ENCODE data around the gene CASTOR1. TPM values are rescaled to one million over a fixed set of nuclear protein-coding genes. Genes with fewer than 3 reads are reported as not detected.
A peak's percentile ranks its signal among the peaks of the same experiment; 100 is the strongest.
"Not testable (repeated sequence)": the region's sequence is repeated elsewhere in the genome, so short reads cannot be mapped to it uniquely, and the experiment has no call there.

The CASTOR1 gene
- 10 to 100 TPM in 2 of 3 donors, 1 to 10 TPM in 1; 7.6 to 13.2 (median 13.0) TPM for polyA plus RNA-seq (ENCODE audit: insufficient read length in 3 of 3)
- long read RNA-seq, donor 1, partial matches to known transcripts = 0 of 2 reads
- long read RNA-seq, donor 1, other reads (novel, unspliced or antisense) = 0 of 2 reads
- long read RNA-seq, donor 2, partial matches to known transcripts = 0 of 3 reads
- long read RNA-seq, donor 2, other reads (novel, unspliced or antisense) = 0 of 3 reads
- long read RNA-seq, donor 3, partial matches to known transcripts = 0 of 6 reads
- long read RNA-seq, donor 3, other reads (novel, unspliced or antisense) = 0 of 6 reads
- long read RNA-seq, donor 4, partial matches to known transcripts = 0 of 5 reads
- long read RNA-seq, donor 4, other reads (novel, unspliced or antisense) = 0 of 5 reads
- long read RNA-seq, donor 5, partial matches to known transcripts = 0 of 5 reads
- long read RNA-seq, donor 5, other reads (novel, unspliced or antisense) = 0 of 5 reads
- long read RNA-seq, donor 6, partial matches to known transcripts = 0 of 3 reads
- long read RNA-seq, donor 6, other reads (novel, unspliced or antisense) = 0 of 3 reads
- long read RNA-seq, donor 7, partial matches to known transcripts = 0 of 6 reads
- long read RNA-seq, donor 7, other reads (novel, unspliced or antisense) = 0 of 6 reads
- long read RNA-seq, donor 8, transcript CASTOR1-202 (9 exons, 1,623 nt) = major isoform, 7 of 12 reads
- long read RNA-seq, donor 8, partial matches to known transcripts = 5 of 12 reads
- long read RNA-seq, donor 8, other reads (novel, unspliced or antisense) = 0 of 12 reads
- long read RNA-seq, donor 9, partial matches to known transcripts = 0 of 1 reads
- long read RNA-seq, donor 9, other reads (novel, unspliced or antisense) = 0 of 1 reads
- long read RNA-seq, donor 10, partial matches to known transcripts = 0 of 4 reads
- long read RNA-seq, donor 10, other reads (novel, unspliced or antisense) = 0 of 4 reads
- long read RNA-seq, donor 11, partial matches to known transcripts = 0 of 5 reads
- long read RNA-seq, donor 11, other reads (novel, unspliced or antisense) = 0 of 5 reads
- long read RNA-seq, donor 12, partial matches to known transcripts = 0 of 1 reads
- long read RNA-seq, donor 12, other reads (novel, unspliced or antisense) = 0 of 1 reads
- long read RNA-seq, donor 13, partial matches to known transcripts = 0 of 5 reads
- long read RNA-seq, donor 13, other reads (novel, unspliced or antisense) = 0 of 5 reads
- long read RNA-seq, donor 14, partial matches to known transcripts = 0 of 1 reads
- long read RNA-seq, donor 14, other reads (novel, unspliced or antisense) = 0 of 1 reads
- long read RNA-seq, donor 15, partial matches to known transcripts = 0 of 2 reads
- long read RNA-seq, donor 15, other reads (novel, unspliced or antisense) = 0 of 2 reads
- long read RNA-seq, donor 16, transcript CASTOR1-202 (9 exons, 1,623 nt) = major isoform, 11 of 12 reads
- long read RNA-seq, donor 16, partial matches to known transcripts = 0 of 12 reads
- long read RNA-seq, donor 16, other reads (novel, unspliced or antisense) = 0 of 12 reads

DNA sequence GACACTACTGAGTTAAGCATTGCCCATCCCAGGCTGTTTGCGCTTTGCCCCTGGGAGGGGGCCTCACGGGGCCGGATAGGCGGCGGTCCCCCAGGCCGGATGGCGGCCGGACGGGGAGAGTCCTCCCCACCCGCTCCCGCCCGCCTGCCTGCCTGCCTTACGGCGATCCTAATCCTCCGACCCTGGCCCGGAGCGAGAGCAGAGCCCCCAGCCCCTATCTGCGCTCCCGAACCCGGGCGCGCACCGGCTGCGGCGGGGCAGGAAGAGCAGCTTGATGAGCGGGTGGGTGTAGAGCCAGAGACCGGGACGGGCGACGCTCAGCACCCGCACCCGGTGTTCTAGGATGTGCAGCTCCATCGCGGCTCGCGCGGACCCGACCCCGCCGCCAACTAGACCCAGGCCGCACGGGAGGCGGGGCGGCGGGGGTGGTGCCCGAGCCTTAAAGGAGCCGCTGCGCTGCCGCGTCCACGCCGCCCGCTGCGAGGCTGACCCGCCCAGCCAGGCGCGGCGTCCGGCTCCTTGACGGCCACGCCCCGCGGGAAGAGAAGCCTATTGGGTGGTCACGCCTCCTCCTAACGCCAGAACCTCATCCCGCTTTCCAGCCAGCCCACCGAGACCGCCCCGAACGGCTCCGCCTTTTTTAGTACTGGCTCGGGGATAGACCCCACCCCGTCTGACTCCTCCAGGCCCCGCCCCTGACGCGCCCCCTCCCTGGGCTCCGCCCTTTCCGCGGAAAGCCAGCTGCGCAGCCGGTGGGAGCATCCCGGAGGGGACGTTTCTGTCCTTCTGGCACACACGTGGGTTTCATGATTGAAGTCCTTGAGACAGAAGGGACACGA lies at the start of gene CASTOR1:
CASTOR1 (minus strand) TSS at position 365 of the 839 bp plus-strand sequence; CDS start at position 357, 8 bp downstream.
- DNase-seq (ENCODE audit: extremely low read depth in 1 of 11, low read depth in 9 of 11, low spot score in 4 of 11) = peak; percentile 89 to 97 (median 96)

DNA sequence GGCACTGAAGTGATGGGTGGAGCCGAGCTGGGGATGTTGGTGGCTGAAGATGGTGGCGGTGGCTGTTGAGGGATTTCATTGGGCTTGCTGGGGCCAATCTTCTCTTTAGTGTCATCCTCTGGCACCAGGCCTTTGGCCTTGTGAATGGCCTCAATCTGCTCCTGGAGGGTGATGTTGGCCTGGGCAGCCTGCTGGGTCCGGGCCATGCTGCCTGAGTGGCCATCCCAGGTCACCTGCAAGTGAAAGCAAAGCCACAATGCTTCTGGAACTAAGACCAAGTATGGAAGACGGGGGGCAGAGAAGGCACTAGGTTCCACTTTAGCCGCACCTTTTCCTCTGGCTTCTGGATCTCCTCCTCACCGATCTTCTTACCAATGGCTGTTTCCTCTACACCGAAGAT lies 49.5 kb upstream of the CASTOR1 start:
- DNase-seq (ENCODE audit: extremely low read depth in 1 of 11, low read depth in 9 of 11, low spot score in 4 of 11) = no peak

DNA sequence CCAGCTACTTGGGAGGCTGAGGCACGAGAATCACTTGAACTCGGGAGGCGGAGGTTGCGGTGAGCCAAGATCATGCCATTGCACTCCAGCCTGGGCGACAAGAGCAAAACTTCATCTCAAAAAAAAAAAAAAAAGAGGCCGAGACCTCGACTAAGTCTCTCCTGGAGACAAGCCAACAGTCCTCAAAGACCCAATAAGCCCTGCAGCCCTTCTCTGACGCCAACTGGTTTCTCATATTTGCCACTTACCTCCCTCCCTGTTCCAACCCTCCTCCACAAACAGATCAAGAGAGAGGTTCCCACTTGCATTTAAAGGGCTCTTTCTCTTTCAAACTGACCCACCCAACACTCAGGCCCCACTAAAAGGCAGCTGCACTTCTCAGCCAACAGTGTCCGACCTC lies 49.0 kb upstream of the CASTOR1 start:
- not testable (repeated sequence) for DNase-seq (ENCODE audit: extremely low read depth in 1 of 11, low read depth in 9 of 11, low spot score in 4 of 11)

DNA sequence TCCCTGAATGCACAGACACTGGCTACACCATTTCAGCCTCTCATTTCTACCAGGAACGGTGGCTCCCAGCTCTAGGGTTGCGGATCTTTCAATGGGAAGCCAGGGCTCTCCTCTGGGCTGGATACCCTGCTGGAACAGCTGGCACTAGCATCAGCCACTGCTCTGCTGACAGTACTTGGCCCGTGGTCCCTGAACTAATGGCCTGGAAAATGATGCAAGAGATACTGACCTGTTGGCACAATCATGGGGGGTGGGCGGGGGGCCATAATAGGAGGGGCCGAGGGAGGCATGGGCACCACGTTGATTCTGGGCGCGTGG lies 48.1 kb upstream of the CASTOR1 start:
- no peak for DNase-seq (ENCODE audit: extremely low read depth in 1 of 11, low read depth in 9 of 11, low spot score in 4 of 11)

DNA sequence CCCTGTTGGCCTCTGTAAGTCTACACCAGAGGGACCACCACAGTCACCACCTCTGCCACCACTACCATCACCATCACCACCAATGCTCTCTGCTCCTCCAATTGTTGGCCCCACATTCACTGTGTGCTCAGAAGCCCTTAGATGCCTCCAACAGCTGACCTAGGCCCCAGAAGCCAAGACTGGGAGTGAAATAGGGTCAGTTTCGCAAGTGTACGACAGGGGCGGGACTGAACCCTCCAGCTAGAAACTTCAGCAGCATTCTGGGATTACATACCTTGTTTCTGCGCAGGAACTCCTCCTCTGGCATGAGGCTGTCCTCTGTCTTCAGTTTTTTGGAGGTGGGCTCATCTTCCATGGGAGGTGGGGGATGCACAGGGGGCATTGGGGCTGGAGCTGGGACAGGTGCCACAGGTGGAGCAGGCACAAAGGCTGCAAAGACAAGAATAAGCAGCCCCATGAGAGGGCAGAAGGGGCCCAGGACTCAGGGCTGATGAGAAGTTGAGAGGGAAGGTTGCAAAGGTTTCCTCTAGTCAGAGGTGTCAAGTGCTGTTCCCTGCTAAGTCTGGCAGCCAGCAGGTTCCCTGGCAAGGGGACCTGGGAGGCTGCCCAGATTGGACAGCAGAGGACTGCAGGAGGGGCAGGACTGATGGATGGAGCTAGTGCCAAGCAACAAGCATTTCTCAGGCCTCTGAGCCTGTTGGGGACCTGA lies 47.6 kb upstream of the CASTOR1 start:
- DNase-seq (ENCODE audit: extremely low read depth in 1 of 11, low read depth in 9 of 11, low spot score in 4 of 11) = no peak

DNA sequence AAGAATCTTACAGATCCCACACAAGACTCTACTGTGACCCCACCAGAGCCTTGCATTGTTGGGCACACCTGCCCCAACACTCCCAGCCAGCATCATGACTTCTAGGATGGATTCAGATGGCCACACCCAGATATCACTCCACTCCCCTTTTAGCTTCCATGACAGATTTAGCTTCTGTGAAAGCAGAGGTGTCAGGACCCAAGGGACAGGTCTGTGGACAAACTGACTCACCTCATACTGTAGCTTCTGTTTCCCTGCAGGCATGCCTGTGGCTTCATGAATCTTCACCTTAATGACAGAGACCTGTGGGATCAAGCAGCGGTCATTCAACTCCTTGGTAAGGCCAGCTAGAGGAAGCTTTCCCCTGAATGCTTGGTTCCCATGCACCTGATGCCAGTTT lies 45.9 kb upstream of the CASTOR1 start:
- no peak for DNase-seq (ENCODE audit: extremely low read depth in 1 of 11, low read depth in 9 of 11, low spot score in 4 of 11)

DNA sequence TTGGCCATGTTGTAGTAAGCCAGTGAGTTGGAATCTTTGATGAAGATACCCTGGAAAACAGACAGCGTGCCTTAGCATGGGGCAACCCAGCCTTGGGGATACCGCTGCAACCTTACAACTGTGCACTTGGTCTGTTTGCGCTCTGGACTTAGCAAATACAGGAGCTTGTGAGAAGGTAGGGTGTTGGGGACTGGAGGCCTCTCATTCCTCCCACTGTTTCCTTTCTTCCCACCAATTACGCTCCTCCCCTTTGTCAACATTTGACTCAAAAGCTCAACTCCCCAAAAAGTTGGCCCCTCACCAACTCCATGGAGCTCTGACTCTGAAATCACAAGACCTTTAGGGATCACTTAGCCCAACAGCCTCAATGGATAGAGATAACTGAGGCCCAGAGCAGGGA lies 45.3 kb upstream of the CASTOR1 start:
- DNase-seq (ENCODE audit: extremely low read depth in 1 of 11, low read depth in 9 of 11, low spot score in 4 of 11) = no peak

DNA sequence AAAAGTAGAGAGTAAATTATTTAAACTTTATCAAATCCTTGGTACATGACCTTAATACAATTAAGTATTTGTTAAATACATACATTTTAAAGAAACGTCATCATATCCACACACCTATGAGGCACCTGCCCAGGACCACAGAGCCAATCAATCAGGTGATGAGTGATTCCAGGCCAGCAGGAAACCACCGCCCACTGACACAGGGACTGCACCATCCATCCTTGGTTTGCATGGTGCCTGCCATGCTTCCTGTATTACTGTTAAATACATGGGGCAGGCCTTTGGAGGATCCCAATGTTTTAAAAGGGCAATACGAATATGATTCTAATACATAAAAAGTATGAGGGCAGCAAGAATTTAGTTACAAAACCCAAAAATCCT lies 44.4 kb upstream of the CASTOR1 start:
- DNase-seq (ENCODE audit: extremely low read depth in 1 of 11, low read depth in 9 of 11, low spot score in 4 of 11) = no peak

DNA sequence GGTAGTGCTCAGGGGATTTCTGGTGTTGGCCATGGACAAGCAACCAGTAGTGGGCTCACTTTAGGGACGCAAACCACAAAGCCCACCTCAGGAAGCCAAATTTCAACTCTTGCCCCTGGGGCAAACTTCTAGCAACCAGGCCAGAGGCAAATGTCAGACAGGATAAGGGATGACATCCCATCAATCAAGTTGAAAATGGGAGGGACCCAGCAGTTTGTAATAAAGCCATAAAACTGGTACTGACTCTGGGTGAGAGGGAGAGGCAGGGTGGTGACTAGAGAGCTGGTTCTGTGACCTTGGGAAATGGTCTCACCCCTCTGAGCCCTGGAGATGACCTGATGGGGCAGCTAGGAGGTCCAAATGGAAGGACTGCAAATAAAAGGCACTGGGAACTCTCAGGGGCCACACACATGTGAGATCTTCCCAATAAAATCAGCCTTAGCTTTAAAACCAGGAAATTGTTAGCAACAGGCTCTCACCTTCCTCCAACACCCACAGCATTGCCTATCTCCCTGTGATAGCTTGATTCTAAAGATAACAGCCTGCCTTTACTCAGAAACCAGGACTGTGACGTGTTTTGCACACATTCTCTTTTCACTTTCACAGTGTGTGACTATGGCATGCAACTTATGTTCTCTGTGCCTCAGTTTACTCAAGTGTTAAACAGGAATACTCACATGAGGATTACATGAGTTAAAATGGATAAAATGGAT lies 43.8 kb upstream of the CASTOR1 start:
- DNase-seq (ENCODE audit: extremely low read depth in 1 of 11, low read depth in 9 of 11, low spot score in 4 of 11) = no peak

DNA sequence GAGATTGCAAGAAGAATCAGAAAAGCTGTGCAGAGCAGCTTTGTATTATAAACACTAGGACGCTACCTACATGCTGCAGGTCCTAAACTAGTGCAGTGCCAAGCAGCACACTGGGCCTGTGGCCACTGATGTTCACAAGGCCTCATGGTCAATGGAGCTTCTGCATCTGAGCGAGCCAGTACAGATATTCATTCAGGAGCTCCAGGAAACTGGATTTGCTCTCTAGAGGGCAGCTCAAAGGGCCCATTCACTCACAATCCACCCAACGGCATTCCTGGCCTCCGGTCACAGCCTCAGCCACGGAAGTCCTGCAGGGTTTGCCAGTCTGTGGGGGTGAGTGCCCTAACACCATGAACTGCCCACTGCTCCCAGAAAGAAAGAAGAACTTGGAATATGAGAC lies 43.2 kb upstream of the CASTOR1 start:
- DNase-seq (ENCODE audit: extremely low read depth in 1 of 11, low read depth in 9 of 11, low spot score in 4 of 11) = no peak

DNA sequence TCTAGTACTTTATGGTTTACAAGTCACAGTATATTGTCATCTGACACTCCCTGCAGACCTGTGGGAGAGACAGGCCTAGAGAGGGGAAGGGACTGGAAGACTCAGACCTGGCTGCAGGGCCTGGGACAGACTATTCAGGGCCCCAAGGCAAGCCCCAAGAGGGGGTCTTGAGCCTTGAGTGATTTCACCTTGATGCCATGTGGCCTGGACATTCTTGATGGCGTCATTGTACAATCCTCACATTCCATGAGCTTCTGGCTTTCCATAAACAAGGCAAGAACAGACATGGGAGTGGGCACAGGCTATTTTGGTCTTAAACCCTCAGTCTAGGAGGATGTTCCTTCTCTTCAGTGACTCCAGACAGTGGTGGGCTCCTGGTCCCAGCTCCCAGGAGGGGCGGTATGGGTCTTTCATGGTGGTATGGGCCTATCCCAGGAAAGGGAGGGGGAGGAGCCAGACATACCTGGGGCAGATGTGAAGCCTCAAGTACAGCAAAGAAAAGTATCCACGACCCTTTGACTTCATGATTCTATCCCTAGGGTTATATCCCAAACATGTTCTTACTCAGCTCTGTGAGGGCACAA lies 39.3 kb upstream of the CASTOR1 start:
- DNase-seq (ENCODE audit: extremely low read depth in 1 of 11, low read depth in 9 of 11, low spot score in 4 of 11) = no peak

DNA sequence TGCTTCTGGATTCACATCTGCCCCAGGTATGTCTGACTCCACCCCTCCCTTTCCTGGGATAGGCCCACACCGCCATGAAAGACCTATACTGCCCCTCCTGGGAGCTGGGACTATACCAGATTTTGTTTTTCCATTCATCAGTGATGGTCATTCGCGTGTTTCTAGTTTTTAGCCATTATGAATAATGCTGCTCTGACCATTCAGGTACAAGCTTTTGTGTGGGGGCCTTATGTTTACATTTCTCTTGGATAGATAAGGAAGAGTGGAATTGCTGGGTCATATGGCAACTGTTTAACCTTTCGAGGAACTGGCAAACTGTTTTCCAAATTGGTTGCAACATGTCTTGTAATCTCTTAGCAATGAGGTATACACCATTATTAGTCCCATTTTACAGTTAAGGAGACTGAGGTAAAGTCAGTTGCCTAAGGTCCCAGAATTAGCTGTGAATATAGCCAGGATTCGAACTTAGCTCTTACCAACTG lies 38.6 kb upstream of the CASTOR1 start:
- no peak for DNase-seq (ENCODE audit: extremely low read depth in 1 of 11, low read depth in 9 of 11, low spot score in 4 of 11)

DNA sequence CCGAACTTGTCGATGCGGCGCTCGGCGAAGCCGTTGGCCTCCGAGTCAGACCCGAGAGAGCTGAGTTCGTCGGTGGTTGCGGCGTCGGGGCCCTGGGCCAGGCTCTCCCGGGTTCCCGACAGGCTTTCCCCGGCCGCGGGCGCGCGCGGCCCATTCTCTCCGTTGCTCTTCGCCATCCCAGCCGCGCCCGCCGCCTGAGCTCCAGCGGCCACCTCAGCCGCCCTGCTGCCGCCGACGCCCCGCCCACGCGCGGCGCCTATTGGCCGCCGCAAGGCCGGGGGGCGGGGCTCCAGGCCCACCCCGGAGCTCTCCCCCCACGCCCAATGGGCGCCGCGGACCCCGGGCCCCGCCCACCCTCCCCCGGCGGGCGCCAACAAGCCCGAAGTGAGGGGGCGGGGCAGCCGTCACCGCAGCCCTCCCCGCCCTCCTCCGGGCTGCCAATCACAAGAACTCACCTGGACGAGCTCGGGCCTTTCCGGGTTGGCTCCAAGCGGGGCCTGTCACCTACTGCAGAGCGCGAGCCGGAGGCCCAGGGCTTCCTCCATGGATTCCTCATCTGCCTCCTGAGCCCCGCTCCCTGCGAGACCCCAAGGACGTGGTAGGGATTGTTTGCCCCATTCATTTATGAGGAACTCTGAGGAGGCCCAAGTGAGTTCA lies 37.5 kb upstream of the CASTOR1 start, which contains the start of gene TBC1D10A:
TBC1D10A (minus strand) TSS at position 236 of the 657 bp plus-strand sequence; CDS start at position 176, 60 bp downstream.
- peak; percentile 72 to 89 (median 87) for DNase-seq (ENCODE audit: extremely low read depth in 1 of 11, low read depth in 9 of 11, low spot score in 4 of 11)

DNA sequence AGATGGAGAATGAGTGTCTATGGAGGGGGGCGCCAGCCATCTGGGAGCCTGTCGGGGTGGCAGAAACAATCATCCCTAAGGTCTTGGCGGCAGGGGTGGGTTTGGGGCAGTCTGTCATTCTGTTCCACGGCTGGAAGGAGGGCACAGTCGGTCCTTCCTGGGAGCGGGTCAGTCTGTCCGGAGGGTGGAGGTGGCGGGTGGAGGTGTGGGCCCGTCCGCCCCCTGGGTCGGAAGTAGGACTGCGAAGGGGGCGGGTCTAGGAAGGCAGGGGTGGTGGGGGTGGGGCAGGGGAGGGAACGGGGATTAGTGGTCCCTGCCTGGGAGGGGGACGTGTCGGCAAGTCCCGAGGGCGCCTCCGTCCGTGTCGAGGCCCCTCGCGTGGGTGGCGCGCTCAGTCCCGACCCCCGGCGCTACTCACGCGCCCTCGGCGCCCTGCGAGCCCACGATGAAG lies 37.0 kb upstream of the CASTOR1 start:
- DNase-seq (ENCODE audit: extremely low read depth in 1 of 11, low read depth in 9 of 11, low spot score in 4 of 11) = no peak

DNA sequence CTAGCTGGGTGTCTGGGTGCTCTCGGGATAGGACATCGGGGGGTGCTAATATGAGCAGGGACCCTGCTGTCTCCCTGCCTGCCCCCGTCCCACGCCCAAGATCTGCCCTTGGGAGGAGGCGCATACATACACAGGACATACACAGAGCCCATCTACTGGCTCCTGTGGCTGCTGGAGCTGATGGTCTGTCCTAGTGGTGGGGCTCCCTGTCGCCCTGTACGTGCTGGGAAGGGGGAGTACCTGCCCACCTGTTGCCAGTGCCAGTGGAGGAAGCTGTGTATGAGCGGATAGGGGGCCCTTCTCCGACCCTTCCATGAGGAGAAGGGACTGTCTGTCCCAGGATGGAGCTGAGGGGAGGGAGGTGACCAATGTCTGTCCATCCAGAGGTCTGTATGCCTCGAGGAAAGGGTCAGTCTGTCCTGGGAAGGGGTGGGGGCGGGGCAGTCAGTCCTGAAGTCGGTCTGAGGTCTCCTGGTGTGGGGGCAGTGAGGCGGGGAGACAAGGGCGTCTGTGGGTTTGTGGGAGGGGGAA lies 36.5 kb upstream of the CASTOR1 start:
- DNase-seq (ENCODE audit: extremely low read depth in 1 of 11, low read depth in 9 of 11, low spot score in 4 of 11) = no peak
